ENCODE data around the gene NIPAL4.
A peak's percentile ranks its signal among the peaks of the same experiment; 100 is the strongest.
"Not testable (repeated sequence)": the region's sequence is repeated elsewhere in the genome, so short reads cannot be mapped to it uniquely, and the experiment has no call there.

The NIPAL4 gene

DNA sequence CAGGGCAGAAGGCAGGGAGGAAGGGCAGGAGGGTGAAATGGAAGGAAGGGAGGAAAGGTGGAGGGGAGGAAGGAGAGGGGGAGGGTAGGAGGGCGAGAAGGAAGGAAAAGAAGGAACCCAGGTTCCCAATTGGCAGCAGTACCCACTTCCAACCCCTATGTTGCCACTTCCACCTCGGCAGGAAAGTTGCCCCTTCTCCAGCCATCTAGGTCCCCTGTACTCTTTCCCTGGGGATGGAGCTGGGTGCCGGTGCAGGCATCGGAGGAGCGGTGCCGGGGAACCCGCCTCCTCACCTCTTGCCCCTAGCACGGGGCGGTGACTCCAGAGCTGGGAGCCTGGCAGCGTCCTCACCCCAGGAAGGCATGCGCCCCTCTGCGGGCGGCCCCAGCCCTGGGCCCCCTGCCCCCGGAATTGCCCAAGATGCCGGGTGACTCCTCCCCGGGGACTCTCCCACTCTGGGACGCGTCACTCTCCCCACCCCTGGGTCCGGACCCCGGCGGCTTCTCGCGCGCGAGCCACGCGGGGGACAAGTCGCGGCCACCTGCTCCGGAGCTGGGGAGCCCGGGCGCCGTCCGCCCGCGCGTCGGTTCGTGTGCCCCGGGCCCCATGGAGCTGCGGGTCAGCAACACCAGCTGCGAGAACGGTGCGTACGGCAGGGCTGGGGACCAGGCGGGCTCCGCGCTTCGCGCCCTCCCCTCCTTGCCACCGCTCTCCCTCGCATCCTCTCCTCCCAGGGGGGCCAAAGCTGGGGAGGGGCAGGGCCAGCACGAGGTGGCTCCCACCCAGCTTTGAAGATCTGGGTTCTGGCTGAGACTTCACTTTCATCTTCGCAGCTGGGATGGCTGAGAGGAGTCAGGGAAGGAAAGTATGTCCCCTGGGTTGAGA, at the start of gene NIPAL4:
TSS of gene NIPAL4 (plus strand) at position 499 of the 885 bp plus-strand sequence. CDS start at position 607, 108 bp downstream.
- peaks cover 0 to 11% of the 10 kb centered on the region in 2 donors for H3K36me3 Mint-ChIP-seq
- no peaks in the 10 kb centered on the region for H3K9me3 Mint-ChIP-seq
- peak within 1 kb of the TSS; percentile 87 for H3K27ac Mint-ChIP-seq
- peaks cover 36 to 79% of the 10 kb centered on the region in 2 donors for H3K4me1 Mint-ChIP-seq
- peak within 1 kb of the TSS; percentile 89 to 91 for H3K4me3 Mint-ChIP-seq
- H3K27me3 Mint-ChIP-seq: no peaks in the 10 kb centered on the region
- peak; percentile 47 to 58 for ATAC-seq (replicated peaks)
- peak; percentile 29 for DNase-seq

DNA sequence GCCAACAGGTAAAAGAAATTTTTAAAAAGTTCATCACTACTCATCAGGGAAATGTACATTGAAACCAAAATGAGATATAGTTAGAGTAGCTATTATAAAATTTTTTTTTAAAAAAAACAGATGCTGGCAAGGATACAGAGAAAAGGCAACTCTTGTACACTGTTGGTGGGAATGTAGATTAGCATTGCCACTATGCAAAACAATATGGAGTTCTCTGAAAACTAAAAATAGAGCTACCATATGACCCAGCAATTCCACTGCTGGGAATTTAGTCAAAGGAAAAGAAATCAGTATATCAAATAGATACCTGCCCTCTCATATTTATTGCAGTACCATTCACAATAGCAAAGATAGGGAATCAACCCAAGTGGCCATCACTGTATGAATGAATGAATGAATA, 44.2 kb upstream of the NIPAL4 start:
- peaks cover 0 to 16% of the 10 kb centered on the region in 2 donors for H3K4me1 Mint-ChIP-seq
- H3K27ac Mint-ChIP-seq: no peak overlapping the region
- peaks cover 0 to 6% of the 10 kb centered on the region in 2 donors for H3K27me3 Mint-ChIP-seq
- peaks cover 0 to 13% of the 10 kb centered on the region in 2 donors for H3K9me3 Mint-ChIP-seq
- peaks cover 8 to 11% of the 10 kb centered on the region in 2 donors for H3K36me3 Mint-ChIP-seq
- no peak overlapping the region for H3K4me3 Mint-ChIP-seq
- ATAC-seq (replicated peaks) (no peak), DNase-seq (no peak)

DNA sequence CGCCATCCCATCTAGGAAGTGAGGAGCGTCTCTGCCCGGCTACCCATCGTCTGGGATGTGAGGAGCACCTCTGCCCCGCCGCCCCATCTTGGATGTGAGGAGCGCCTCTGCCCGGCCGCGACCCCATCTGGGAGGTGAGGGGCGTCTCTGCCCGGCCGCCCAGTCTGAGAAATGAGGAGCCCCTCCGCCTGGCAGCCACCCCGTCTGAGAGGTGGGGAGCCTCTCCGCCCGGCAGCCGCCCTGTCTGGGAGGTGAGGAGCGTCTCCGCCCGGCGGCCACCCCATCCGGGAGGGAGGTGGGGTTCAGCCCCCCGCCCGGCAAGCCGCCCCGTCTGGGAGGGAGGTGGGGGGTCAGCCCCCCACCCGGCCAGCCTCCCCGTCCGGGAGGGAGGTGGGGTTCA, 40.5 kb upstream of the NIPAL4 start:
- not testable (repeated sequence) for H3K9me3 Mint-ChIP-seq; H3K4me3 Mint-ChIP-seq; DNase-seq; H3K27ac Mint-ChIP-seq; ATAC-seq (replicated peaks); H3K27me3 Mint-ChIP-seq; H3K36me3 Mint-ChIP-seq
- H3K4me1 Mint-ChIP-seq: peaks cover 0 to 10% of the 10 kb centered on the region in 2 donors

DNA sequence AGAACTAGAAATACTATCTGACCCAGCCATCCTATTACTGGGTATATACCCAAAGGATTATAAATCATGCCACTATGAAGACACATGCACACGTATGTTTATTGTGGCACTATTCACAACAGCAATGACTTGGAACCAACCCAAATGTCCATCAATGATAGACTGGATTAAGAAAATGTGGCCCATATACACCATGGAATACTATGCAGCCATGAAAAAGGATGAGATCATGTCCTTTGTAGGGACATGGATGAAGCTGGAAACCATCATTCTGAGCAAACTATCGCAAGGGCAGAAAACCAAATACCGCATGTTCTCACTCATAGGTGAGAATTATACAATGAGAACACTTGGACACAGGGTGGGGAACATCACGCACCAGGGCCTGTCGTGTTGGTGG, 30.1 kb upstream of the NIPAL4 start:
- not testable (repeated sequence) for H3K4me3 Mint-ChIP-seq; H3K27ac Mint-ChIP-seq; H3K36me3 Mint-ChIP-seq; DNase-seq; H3K9me3 Mint-ChIP-seq; ATAC-seq (replicated peaks); H3K27me3 Mint-ChIP-seq
- H3K4me1 Mint-ChIP-seq: peaks cover 15 to 21% of the 10 kb centered on the region in 2 donors

DNA sequence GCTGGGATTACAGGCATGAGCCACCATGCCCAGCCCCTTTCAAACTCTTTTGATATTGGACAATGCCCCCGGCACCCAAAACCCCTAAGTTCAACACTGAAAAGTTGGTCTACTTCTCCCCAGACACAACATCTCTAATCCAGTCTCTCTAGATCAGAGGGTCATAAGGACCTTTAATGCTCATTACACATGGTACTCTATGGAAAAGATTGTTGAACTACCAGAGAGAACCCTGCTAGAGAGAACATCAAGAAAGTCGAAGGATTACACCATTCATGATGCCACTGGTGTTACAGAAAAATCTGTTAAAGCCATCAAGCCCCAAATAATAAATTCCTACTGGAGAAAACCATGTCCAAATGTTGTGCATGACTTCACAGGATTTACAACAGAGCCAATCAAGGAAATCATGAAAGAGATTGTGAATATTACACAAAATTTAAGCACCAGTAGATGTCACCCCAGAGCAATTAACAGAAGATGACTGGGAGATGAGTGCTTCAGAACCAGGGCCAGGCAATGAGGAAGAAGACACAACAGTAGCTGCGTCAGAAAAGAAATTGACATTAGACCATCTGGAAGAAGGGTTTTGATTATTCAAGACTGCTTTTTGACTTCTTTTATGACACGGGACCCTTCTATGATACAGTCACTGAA, 28.3 kb upstream of the NIPAL4 start:
- peaks cover 15 to 24% of the 10 kb centered on the region in 2 donors for H3K4me1 Mint-ChIP-seq
- DNase-seq: peak; percentile 30
- H3K27ac Mint-ChIP-seq: no peak overlapping the region
- peaks cover 2 to 6% of the 10 kb centered on the region in 2 donors for H3K36me3 Mint-ChIP-seq
- peak overlapping the region in 1 of 2 donors; percentile 3 for H3K4me3 Mint-ChIP-seq
- peak; percentile 99 for ATAC-seq (replicated peaks)
- no peaks in the 10 kb centered on the region for H3K27me3 Mint-ChIP-seq
- H3K9me3 Mint-ChIP-seq: peaks cover 6 to 8% of the 10 kb centered on the region in 2 donors

DNA sequence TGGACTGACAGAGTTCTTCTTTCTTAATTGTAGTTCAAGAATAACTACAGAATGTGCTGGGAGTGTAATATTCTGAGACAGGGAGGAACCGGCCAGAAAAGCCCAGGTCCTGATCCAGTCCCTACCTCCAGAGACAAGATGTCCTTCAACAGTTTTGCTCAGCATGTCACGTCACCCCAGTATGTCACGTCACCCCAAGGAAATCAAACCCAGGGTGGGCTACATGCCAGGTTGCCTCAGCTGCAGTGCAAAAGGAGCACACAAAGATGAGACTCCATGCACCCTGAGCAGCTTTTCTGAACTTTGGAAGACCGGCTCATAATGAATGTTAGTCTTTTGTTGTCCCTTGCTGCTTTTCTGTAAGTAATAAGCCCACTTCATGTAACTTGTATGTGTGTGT, 25.9 kb upstream of the NIPAL4 start:
- ATAC-seq (replicated peaks): no peak
- H3K4me1 Mint-ChIP-seq: peaks cover 15 to 24% of the 10 kb centered on the region in 2 donors
- H3K27ac Mint-ChIP-seq: peak overlapping the region; percentile 22
- H3K4me3 Mint-ChIP-seq: no peak overlapping the region
- no peak for DNase-seq
- H3K36me3 Mint-ChIP-seq: peaks cover 2 to 6% of the 10 kb centered on the region in 2 donors
- no peaks in the 10 kb centered on the region for H3K27me3 Mint-ChIP-seq
- H3K9me3 Mint-ChIP-seq: peaks cover 6 to 8% of the 10 kb centered on the region in 2 donors

DNA sequence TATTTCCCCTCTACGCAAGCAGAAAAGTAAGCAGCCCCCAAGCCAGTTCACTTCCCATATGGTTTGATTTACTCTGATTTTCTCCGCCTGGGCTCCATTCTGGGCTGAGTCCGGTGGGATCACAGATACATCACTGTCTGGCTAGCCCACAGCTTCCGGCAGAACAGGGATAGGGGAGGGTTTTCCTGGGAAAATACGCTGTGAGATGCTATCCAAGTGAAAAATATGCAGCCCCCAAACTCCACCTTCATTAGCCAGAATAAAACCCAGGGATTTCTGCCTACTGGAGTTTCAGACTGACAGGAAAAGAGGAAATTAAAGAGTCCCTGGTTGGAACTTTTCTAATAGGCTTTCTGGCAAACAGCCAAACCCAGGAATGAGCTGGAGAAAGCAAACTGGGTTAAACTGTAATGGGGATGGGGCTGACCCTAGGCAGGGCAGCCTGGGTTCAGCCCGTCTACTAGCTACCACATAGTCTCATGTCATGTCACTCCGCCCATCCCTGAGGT, 16.9 kb upstream of the NIPAL4 start:
- ATAC-seq (replicated peaks) (no peak), DNase-seq (no peak)
- Mint-ChIP-seq H3K4me3 (no peak overlapping the region), H3K9me3 (no peaks in the 10 kb centered on the region), H3K27me3 (no peaks in the 10 kb centered on the region), H3K27ac (no peak overlapping the region), H3K36me3 (no peaks in the 10 kb centered on the region), H3K4me1 (no peaks in the 10 kb centered on the region)

DNA sequence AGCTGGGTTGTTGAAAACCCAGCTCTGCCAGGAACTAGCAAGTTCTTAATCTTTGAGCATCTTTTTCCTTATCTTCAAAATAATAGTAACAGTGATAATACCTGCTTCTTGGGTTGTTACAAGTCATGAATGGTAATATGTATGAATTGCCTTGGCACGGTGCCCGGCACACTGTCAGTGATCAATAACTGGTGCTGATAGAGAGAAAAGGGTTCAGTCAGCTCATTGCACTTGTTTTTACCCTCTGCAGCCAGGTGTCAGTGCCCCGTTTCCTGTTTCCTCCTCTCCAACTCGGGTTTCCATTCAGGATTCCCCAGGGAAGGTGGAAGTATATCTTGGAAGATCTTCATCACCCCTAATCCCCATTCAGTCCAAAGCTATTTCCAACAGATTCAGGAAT, 15.8 kb upstream of the NIPAL4 start:
- DNase-seq (no peak), ATAC-seq (replicated peaks) (no peak)
- H3K4me1 Mint-ChIP-seq: no peaks in the 10 kb centered on the region
- H3K4me3 Mint-ChIP-seq: no peak overlapping the region
- H3K9me3 Mint-ChIP-seq: no peaks in the 10 kb centered on the region
- no peaks in the 10 kb centered on the region for H3K27me3 Mint-ChIP-seq
- no peaks in the 10 kb centered on the region for H3K36me3 Mint-ChIP-seq
- no peak overlapping the region for H3K27ac Mint-ChIP-seq

DNA sequence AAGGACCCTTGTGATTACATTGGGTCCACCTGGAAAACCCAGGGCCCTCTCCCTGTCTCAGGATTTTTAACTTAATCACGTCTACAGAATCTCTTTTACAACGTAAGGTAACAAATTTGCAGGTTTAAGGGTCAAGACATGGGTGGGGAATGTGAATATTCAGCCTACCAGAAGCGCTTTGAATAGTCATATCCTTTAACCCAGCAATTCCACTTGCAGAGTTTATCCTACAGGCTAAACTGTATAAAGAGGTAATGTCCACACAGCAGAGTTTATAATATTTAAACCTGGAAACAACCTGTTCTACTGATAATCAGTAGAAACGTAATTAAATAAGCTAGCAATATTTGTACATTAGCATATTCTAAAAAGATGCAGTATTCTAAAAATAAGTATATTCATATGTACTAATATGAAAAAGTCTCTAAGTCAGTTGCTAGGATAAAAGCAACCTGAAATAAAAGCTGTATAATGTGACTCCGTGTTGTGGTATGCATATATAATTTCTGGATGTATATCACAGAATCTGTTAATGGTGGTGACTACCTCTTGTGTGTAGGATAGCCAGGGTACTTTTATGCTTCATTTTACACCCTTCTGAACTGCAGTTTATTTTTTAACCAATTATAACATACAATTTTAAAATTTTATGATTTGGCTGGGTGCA, 14.1 kb upstream of the NIPAL4 start:
- H3K4me1 Mint-ChIP-seq: peaks cover 0 to 2% of the 10 kb centered on the region in 2 donors
- no peak for DNase-seq

DNA sequence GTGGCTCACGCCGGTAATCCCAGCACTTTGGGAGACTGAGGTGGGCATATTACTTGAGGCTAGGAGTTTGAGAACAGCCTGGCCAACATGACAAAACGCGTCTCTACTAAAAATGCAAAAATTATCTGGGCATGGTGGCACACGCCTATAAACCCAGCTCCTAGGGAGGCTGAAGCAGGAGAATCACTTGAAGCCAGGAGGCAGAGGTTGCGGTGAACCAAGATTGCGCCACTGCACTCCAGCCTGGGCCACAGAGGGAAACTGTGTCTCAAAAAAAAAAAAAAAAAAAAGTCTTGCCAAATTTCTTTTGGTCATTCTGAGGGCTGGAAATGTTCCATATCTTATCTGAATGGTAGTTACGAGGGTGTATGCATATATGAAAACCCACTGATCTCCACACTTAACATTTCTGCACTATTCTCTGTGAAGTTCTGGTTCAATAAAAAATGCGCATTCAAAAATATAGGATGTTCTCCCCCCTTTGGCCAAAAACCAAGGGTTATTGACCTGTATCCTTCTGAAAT, 13.5 kb upstream of the NIPAL4 start:
- Mint-ChIP-seq H3K27me3 (no peaks in the 10 kb centered on the region), H3K27ac (no peak overlapping the region), H3K9me3 (no peaks in the 10 kb centered on the region), H3K4me1 (peaks cover under 1 to 2% of the 10 kb centered on the region in 2 donors), H3K36me3 (no peaks in the 10 kb centered on the region), H3K4me3 (no peak overlapping the region)
- DNase-seq (no peak), ATAC-seq (replicated peaks) (no peak)

More for the DNA sequence above, 14.1 kb upstream of the NIPAL4 start:
- Mint-ChIP-seq H3K4me3 (no peak overlapping the region), H3K36me3 (no peaks in the 10 kb centered on the region), H3K27ac (no peak overlapping the region), H3K27me3 (no peaks in the 10 kb centered on the region), H3K9me3 (no peaks in the 10 kb centered on the region)
- ATAC-seq (replicated peaks): no peak

DNA sequence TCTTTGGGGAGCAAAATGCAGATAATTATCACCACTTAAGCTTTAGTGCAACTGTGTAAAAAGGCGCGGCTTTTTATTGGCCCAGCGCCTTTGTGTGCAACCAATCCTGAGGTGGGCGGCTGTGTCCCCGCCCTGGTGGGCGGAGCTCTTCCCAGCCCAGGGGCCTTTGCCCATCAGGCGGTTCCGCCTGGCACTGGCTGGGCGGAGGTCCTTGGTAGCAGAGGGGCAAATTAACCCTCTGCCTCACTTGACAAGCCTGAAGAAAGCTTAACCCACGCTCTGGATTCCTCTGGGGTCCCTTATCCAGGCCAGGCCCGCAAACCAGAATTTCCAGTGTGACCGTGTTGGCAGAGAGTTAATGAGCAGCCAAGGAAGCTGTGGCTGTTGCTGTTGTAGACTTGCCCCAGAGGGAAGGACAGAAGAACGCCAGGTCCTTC, 12.8 kb upstream of the NIPAL4 start:
- H3K4me3 Mint-ChIP-seq: no peak overlapping the region
- H3K4me1 Mint-ChIP-seq: peaks cover 5 to 6% of the 10 kb centered on the region in 2 donors
- no peak for DNase-seq
- no peaks in the 10 kb centered on the region for H3K36me3 Mint-ChIP-seq
- no peaks in the 10 kb centered on the region for H3K27me3 Mint-ChIP-seq
- no peak for ATAC-seq (replicated peaks)
- no peaks in the 10 kb centered on the region for H3K9me3 Mint-ChIP-seq
- no peak overlapping the region for H3K27ac Mint-ChIP-seq

DNA sequence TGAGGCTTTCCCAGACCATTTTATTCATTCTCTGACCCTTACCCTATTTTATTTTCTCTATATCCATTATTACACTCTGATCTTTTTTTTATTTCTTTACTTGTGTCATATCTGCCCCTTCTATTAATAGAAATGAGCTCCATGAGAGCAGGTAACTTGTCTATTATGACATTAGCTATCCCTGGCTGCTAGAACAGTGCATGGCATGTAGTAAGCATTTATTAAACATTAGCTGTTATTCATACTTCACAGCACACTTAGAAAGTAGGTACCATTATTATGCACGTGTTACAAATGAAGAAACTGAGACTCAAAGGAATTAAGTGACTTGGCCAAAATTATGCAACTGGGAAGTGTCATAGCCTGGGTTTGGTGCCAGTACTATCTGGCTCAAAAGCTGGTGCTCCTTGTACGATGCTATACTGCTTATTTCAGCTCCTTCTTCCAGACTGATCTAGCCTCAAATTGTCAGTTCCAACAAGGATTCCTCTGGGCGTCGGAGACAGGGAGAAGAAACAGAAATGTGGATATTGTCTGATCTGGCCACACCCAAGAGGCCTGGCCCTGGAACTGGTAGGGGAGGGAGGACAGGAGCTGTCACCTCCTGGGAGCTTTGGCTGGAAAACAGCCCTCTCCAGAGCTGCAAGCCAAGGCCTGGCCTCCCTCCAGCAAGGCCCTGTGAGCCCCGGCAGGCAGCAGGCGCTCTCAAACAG, 10.8 kb upstream of the NIPAL4 start:
- no peaks in the 10 kb centered on the region for H3K27me3 Mint-ChIP-seq
- peaks cover 5 to 6% of the 10 kb centered on the region in 2 donors for H3K4me1 Mint-ChIP-seq
- no peak overlapping the region for H3K4me3 Mint-ChIP-seq
- DNase-seq (no peak), ATAC-seq (replicated peaks) (no peak)
- H3K9me3 Mint-ChIP-seq: no peaks in the 10 kb centered on the region
- H3K36me3 Mint-ChIP-seq: no peaks in the 10 kb centered on the region
- no peak overlapping the region for H3K27ac Mint-ChIP-seq

DNA sequence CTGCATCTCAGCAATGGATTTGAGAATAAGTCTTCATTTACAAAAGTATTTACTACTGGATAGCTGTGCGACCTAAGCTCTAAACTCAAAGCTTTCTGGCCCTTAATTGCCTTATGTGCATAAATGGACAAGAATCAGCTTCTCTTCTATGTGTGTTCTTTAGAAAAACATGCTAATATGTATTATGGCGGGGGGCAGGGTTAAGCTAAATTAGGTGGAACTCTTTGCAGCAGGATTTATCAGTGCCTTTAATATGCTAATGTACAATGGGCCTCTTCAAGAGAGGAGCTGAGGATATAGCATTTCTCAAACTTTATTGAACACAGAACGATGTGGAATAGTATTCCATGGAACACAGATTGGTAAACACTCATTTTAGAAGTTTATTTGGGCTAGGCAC, 10.0 kb upstream of the NIPAL4 start:
- Mint-ChIP-seq H3K27ac (no peak overlapping the region), H3K27me3 (no peaks in the 10 kb centered on the region), H3K4me1 (peaks cover 6% of the 10 kb centered on the region in 2 donors)

More for the DNA sequence above, 10.0 kb upstream of the NIPAL4 start:
- Mint-ChIP-seq H3K36me3 (no peaks in the 10 kb centered on the region), H3K4me3 (no peak overlapping the region), H3K9me3 (no peaks in the 10 kb centered on the region)
- DNase-seq (no peak), ATAC-seq (replicated peaks) (no peak)
